GM18867 (cell line): ENCODE results near the gene C22orf15.

Source experiments
- ATAC-seq: cut with Tn5 transposase; IDR thresholded peaks from one replicate; pipeline ENCODE4 v1.9.1; 2021; ENCODE audit warnings: mild to moderate bottlenecking, moderate library complexity; ENCODE audit not compliant: unreplicated experiment

Gene C22orf15

GRCh38 chr22:23772649-23773473, 10.1 kb downstream of the C22orf15 start, which contains the start of gene MMP11:
Gene MMP11, plus strand, starts transcription at chr22:23772849. Its CDS starts 22 bp downstream, at chr22:23772871.
- no peak for ATAC-seq

- no peak for ATAC-seq
These were observed 10.8 kb downstream of the C22orf15 start for GRCh38 chr22:23773483-23774113.

- no peak for ATAC-seq
These were observed 11.5 kb downstream of the C22orf15 start for GRCh38 chr22:23774114-23774921.

- ATAC-seq = no peak
These were observed 12.2 kb downstream of the C22orf15 start for GRCh38 chr22:23774922-23775436.

GRCh38 chr22:23775779-23776375, 13.1 kb downstream of the C22orf15 start:
- ATAC-seq = no peak

- ATAC-seq = no peak
These were observed 15.2 kb downstream of the C22orf15 start for GRCh38 chr22:23777776-23778576.

- no peak for ATAC-seq
These were observed 15.7 kb downstream of the C22orf15 start for GRCh38 chr22:23778577-23778900.

GRCh38 chr22:23779083-23779482, 16.3 kb downstream of the C22orf15 start:
- no peak for ATAC-seq

GRCh38 chr22:23779731-23780130, 16.9 kb downstream of the C22orf15 start:
- no peak for ATAC-seq

- no peak for ATAC-seq
These were observed 17.5 kb downstream of the C22orf15 start for GRCh38 chr22:23780146-23780748.

- no peak for ATAC-seq
These were observed 18.3 kb downstream of the C22orf15 start for GRCh38 chr22:23781065-23781464.

- ATAC-seq = no peak
These were observed 18.9 kb downstream of the C22orf15 start for GRCh38 chr22:23781511-23782183.

GRCh38 chr22:23782252-23782651, 19.5 kb downstream of the C22orf15 start:
- ATAC-seq = no peak

- no peak for ATAC-seq
These were observed 19.9 kb downstream of the C22orf15 start for GRCh38 chr22:23782703-23783102.

GRCh38 chr22:23783265-23784150, 20.7 kb downstream of the C22orf15 start:
- ATAC-seq = no peak

- ATAC-seq = no peak
These were observed 21.5 kb downstream of the C22orf15 start for GRCh38 chr22:23784215-23784732.

GRCh38 chr22:23786261-23786710, 23.5 kb downstream of the C22orf15 start:
- ATAC-seq = no peak
